GM11168 (cell line): ENCODE data around the gene PPP1R15B.

Source experiments
- in situ Hi-C: fragments of 300-500 bp; cut with MboI; formaldehyde crosslinking; loops from one replicate; pipeline ENCODE4 v1.12.0; 2022; ENCODE audit warnings: low sequenced_read_pairs; ENCODE audit not compliant: unreplicated experiment

Gene PPP1R15B

DNA sequence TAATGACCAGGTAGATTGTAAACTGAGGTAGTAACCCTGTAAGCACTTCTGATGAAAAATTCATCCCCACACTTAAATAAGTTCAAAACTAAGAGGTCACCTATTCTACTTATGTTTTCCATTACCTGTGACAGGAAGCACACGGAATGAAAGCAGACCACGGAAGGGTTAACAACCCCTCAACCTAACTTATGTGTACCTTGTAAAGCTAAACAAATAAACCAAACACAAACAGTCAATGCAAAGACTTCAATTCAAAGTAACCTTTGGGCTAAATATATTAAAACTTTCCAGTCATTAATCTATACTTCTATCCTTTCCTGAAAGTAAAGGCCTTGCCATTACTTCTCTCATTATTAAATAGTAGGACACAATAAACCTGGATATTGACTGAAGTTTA lies 7.0 kb downstream of the PPP1R15B start:
- in situ Hi-C loops: no loop called here

DNA sequence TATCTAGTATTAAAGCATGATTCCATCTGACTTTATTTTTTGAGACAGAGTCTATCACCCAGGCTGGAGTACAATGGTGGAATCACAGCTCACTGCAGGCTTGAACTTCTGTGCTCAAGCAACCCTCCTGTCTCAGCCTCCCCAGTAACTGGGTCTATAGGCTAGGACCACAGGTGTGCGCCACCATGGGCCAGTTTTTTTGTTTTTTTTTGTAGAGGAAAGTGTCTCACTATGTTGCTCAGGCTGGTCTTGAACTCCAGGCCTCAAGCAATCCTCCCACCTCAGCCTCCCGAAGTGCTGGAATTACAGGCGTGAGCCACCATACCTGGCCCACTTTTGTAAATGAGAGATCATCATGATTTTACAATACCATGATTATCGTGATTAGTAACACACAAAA lies 9.2 kb downstream of the PPP1R15B start:
- in situ Hi-C loops: no loop called here

DNA sequence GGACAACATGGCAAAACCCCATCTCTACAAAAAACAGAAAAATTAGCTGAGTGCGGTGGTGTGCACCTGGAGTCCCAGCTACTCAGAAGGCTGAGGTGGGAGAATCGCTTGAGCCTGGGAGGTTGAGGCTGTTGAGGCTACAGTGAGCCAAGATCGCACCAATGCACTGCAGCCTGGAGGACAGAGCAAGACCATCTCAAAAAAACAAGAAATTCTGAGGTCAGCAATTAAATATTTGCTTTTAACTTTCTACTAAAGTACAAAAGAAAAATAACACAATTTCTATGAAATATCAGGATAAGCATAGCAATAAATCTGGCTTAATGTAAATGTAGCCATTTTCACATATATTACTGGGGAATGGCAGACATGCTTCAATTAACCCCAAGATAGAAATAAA lies 9.9 kb downstream of the PPP1R15B start:
- in situ Hi-C loops: no loop called here

DNA sequence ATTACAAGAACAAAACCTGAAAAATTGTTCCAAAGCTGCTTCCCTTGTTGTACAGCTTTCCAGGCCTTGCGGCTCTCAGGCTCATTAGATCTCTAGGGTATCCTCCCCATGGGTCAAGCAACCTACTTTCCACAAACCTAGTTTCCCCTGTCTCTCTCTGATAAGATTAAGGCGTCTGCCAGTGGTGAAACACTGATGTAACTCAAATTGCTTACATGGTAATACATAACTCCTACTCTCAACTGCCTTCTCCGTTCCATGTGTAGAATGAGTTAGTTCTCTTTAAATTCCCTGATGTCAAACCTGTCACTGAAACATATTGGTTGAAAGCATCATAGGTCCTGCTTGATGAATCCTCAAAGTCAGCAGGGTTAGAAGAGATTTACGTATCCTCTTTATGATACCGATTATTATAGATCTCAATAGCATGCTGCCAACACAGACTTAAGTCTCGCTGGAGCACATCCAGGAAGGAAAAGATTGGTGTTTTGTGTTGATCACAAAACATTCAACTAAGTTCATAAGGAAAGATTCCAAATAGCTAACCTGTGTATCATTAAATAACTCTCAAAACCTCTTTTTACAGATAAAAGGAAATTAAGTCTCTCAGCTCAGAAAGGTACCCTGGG lies 10.6 kb downstream of the PPP1R15B start:
- in situ Hi-C loops: no loop called here

DNA sequence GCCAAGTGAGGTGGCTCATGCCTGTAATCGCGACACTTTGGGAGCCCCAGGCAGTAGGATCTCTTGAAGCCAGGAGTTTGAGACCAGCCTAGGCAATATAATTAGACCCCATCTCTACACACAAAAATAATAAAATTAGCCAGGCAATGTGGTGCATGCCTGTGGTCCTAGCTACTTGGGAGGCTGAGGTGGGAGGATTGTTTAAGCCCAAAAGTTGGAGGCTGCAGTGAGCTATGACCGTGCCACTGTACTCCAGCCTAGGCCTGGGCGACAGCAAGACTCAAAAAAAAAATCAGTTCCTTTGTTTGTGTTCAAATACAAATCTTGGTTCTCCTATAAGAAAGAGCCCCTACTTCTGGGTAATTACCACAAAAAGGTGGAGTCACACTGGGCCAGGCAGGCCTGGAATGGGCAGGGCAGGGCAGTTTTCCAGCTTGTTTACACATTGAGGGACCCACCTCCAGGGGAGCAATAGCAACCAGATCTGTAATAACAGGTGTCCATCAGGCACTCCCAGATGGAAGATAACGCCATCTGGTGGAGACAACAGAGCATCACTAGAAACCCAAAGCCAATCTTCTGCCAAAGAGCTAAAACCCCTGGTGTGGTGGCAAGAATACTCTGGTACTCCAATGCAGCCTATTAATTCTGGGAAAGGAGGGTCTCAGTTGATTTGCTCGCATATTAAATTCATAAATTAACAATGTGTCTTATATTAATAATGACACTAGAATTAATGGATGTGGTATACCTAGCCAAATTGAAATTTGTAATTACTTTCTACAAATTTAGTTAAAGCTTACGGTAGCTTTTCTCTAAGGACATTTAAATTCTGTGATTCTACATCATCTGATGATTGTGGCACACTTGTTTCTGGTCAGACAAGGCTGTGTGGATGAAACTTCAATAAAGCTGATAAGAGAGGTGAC lies 13.2 kb downstream of the PPP1R15B start:
- in situ Hi-C loops: no loop called here

DNA sequence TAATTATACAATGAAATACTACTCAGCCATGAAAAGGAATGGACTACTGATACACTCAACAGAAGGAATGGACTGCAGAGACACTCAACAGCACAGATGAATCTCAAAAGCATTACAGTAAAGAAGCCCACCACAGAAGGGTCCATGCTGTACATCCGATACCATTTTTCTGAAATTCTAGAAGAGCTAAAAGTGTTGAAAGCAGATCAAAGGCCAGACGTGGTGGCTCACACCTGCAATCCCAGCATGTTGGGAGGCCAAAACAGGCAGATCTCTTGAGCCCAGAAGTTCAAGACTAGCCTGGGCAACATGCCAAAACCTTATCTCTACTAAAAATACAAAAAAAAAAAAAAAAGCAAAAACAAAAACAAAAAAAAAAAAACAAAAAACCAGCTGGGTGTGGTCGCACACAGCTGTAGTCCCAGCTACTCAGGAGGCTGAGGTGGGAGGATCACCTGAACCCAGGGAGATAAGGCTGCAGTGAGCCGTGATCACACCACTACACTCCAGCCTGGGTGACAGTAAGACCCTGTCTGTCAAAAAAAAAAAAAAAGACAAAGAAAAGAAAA lies 15.5 kb downstream of the PPP1R15B start:
- in situ Hi-C loops: no loop called here

DNA sequence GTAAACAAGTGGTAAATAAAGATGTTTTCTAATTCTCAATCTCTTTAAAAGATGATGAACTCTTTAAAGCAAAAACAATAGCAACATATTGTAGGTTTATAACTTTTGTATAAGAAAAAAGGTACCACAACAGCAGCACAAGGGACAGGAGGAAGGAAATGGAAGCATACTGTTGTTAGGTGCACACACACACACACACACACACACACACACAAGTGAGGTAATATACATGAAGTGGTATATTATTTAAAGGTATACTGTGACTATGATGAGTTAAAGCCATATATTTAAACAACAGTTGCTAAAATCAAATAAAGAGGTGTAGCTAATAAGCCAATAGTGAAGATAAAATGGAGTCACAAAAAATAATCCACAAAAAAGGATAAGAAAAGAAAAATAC lies 20.0 kb downstream of the PPP1R15B start:
- in situ Hi-C loops: no loop called here

DNA sequence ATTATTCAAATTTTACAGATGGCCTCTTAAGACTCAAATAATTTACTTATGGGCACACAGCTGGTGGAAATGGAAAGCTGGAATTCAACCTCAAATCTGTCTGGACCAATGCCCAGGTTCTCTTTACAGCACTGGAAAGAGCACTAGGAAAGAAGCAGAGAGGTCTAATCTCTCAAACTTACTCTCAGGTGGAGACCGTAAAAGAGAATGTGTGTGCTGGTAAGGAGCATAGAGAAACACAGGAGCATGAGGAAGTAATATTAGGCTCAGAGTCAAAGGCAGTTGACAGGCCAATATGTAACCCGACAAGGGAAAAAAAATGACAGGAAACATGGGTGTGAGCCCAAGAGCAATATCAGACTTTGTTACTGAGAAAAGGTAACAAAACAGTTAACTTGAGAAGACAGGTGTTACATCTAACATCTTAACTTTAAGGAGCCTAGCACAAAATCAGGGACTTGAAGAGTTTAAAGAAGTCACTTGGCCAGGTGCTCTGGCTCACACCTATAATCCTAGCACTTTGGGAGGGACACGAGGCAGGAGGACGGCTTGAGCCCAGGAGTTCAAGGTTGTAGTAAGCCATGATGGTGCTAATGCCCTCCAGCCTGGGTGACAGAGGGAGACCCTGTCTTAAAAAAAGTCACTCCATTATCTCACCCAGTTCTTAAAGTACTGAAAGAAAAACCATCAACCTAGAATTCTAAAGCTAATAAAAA lies 20.7 kb downstream of the PPP1R15B start:
- in situ Hi-C loops: no loop called here

DNA sequence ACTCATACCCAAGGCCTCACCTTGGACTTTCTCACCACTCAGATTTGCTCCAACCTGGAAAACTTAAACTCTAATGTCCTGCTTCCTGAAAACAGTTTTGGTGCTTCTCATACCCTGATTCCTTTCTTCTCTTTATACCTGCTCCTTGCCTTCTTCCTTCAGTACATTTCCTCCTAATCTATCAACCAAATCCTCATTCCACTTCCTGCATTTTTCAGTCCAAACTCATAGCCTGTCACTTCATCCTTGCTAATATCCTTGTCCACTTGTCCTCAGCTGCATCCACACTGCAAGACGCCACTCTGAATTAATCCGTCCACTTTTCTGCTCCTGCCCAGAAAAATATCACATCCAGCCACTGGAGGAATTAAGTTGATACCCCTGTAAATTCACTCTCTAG lies 25.9 kb downstream of the PPP1R15B start:
- in situ Hi-C loops: no loop called here

DNA sequence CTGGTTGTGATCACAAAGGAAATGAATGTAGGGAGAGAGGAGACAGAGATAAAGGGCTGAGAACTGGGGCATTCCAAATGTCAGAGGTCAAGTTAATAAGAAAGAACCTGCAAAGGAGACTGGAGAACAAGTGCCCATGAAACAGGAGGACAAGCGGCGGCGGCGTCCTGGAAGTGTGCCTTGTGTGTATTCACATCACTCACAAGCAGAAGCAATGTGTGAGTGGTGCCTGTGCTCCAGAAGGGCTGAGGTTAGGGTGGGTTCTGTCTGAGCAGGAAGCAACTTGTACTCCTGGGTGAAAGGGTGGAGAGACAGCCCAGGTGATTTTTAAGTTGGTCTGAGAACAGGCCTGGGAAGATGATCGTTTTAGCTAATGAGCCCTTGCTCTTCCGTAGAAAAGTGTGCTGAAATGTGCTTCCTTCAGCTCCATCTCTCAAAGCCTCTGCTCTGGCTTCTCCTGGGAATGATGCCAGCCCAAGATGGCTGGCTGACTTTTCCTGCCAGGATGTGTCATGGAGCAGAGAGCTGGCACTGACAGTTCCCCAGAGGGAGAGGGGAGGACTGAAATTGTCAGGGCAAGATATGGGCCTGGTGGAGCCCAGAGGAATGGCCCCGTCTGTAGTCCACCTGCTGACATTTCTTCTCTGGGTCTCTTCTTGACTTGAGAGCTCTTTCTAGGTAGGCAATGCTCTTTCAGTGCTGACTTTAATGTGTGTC lies 26.8 kb downstream of the PPP1R15B start:
- in situ Hi-C loops: no loop called here

DNA sequence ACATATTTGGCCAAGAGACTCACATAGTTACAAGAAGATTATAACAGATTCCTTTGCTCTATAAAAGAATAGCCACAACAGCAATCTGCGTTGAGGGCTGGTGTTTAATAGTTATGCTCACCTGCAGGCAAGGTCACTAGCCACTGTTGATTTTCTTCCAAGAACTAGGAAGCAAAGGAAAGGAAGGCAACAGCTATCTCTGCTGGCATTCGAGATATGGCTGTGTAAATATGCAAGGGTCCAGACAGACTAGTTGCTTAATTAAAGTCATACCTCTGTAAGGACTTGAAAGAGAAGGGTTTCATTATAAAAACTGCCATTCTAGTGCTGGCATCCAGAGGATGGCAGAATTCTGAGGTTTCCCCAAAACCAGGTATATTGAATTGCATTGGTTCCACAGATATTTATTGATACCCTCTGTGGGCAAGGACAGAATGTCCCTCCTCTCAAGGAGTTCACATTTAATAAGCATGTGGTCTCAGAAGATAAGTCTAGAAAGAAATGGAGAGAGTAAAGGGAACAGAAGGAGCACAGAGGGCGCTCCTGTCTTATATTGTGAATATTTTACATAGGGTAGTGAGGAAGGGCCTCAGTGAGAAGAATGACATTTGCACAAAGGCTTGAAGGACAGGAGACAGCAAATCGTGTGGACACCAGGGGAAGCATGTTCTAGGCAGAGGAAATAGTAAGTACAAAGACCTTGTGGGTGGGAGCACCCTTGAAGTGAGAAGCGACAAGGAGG lies 28.3 kb downstream of the PPP1R15B start:
- in situ Hi-C loops: no loop called here

DNA sequence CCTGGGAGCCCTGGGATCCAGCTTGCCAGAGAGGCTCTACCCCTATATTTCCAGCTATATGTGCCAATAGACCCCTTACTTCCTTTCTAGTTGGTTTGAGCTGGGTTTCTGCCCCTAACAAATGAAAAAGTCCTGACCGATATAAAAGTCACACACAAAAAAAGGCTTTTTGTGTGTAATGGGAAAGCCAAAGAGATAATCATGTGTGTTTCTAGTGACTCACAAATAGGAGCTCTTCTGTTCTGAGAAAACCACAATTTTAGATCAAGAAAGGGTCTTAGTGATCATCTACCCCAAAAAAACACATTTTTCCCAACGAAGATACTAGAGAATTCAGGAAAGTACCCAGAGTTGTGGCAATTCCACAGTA lies 28.9 kb downstream of the PPP1R15B start:
- in situ Hi-C loops: no loop called here

DNA sequence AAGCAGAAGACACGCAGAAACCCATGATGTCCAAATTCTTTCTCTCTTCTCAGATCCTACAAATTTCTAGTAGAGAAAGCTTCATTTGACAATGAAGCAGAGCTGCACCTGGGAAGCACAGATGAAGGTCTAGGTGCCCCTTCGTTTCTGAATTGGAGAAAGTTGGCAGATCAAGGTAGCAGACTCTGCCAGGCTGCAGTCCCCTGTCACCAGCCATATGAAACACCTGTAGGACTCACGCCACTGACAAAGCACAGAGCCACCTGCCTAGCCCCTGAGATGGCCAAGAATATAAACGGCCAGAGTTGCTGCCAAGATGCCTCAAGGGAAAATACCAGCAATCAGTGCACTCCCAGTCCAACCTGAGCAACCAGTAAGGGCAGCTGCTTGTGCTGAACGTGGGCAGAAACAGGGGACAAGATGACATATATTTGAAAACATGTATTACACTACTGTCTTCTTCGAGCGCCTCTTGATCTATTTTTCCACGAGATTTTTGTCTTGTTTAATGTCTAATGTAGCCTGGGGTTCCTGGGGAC lies 31.3 kb downstream of the PPP1R15B start:
- in situ Hi-C loops: no loop called here

DNA sequence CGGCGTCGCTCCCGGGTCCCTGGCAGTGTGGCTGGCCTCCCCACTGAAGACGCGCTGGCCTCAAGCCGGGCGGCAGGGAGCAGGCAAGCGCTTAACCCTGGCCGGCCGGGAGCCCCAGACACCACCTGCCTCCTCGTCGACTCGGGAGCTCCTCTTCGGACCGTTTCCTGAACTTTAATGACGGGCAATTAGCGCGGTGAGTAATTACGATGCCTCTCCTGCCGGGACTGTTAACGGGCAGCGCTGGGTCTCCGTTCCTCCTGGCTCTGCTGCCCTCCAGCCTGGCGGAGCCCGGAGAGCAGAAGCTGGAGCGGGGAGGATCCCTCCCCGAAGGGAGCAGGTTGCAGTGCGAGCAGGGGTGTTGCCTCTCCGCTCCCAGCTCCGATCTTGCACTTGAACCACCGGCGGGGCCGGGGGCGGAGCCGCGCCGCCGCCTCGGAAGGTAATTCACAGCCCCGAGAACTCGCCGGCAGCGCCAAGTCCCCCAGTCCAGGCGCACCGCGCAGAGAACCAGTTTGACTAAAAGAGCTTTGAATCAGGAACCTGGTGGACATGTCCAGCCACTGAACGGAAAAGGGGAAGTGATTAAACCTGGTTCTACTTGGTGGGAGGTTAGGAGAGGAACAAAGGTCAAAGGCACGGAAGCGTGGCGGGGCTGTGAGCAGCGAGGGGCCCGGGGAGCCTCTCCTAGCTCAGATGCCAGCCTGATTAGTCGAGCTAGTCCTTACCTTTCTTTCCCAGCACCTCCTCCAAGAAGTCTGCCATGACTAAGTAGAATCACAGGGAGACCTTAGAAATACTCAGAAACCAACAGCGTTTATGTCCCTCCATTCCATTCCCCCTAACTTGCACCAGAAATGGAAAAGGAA lies 33.6 kb downstream of the PPP1R15B start:
- in situ Hi-C loops: no loop called here

DNA sequence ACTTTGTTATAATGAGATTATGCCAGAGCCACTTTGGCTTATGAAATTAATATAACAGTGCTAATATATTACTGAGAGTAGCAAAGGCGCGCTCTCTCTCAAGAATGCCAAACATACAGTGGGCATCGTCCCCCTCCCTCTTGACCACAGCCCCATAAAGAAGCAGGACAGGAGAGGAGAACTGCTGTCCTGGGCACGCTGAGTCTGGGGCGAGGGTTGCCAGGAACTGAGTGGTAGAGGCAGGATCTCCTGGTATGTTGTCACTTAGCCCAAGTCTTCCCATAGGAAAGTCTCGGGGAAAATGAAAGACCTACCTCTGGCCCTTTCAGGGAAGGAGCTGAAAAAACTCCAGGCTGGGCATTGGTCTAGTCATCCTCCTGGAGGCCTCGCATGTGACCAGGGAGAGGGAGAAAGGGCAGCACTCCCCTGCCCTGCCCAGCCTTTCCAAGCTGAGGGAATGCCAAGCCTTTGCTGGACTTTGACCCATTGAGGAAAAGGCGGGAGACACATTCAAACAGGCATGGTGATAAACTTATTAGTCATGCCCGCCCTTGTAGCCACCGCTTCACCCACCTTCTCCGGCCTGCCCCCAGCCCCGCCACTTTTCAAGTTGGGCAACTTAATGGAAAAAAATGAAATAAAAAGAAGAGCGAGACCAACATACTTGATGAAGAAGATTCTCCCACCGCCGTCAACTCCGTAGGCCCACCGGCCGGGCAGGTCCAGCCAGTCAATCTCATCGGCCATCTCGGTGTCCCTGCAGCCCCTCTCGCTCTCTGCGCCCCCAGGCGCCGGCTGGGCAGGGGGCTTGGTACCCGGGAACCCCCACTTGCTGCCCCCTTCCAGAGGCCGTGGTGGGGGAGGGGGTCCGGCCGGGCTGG lies 34.5 kb downstream of the PPP1R15B start:
- in situ Hi-C loops: no loop called here

DNA sequence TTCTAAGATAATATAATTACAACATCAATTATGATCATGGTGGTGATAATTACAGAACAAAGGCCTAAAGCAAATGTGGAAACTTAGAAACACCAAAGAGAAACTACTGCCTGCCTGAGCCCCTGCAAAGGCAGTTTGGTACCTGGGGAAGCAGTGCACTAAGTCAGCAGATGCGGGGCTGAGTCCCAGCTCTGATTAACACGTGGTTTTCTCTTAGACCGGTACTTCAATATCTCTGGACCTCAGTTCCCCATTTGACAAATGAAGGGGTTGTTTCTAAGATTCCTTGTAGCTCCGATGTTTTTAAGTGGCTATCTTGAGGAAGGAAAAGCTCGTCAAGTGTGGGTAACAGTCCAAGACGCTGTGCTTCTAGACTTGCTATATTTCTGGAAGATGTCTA lies 35.2 kb downstream of the PPP1R15B start:
- in situ Hi-C loops: no loop called here

DNA sequence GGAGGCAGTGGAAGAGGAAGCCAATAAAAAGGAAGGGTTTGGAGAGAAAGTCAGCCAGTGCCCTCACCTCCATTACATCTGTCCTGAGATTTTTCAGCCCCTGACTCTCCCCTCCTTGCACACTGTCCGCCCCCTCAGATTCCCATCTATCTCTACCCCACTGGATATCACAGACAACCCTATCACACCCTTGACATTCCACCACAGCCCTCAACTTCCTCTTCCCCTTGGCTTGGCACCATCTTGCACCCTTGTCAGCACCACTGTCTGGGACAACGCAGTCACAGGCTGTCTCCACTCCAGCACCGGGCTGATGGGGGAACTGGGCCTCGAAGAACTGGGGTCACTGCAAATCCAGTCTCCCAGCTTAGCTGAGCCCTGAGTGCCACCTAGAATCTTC lies 37.7 kb downstream of the PPP1R15B start:
- in situ Hi-C loops: no loop called here
